Activated naive CD4-positive, alpha-beta T cell treated with anti-CD3 and anti-CD28 coated beads, Interleukin-2, amount 50 U/mL, for 16 hours (primary cell): ENCODE data around the gene CREBBP.

Experiments
- DNase-seq: peaks from one replicate; pipeline ENCODE4 v3.0.0-alpha.2; 2020

Gene CREBBP

DNA sequence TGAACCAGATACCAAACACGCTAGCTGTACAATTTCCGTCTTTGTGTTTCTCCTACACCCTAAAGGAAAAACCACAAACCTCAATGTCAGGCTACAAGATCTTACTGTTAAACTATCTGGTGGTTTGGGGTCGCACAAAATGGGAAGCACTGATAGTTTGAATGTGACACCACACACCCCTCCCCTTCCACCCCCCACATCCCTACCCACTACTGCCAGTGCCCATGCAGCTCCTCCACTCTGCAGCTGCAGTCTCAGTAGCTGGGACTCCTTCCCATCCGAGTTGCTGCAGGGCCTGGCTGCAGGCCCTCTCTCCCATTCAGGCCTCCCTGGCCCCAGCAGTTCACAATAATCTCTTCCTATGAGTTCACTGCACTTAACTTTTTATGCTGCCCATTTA, 181.6 kb downstream of the CREBBP start:
- no peak for DNase-seq

DNA sequence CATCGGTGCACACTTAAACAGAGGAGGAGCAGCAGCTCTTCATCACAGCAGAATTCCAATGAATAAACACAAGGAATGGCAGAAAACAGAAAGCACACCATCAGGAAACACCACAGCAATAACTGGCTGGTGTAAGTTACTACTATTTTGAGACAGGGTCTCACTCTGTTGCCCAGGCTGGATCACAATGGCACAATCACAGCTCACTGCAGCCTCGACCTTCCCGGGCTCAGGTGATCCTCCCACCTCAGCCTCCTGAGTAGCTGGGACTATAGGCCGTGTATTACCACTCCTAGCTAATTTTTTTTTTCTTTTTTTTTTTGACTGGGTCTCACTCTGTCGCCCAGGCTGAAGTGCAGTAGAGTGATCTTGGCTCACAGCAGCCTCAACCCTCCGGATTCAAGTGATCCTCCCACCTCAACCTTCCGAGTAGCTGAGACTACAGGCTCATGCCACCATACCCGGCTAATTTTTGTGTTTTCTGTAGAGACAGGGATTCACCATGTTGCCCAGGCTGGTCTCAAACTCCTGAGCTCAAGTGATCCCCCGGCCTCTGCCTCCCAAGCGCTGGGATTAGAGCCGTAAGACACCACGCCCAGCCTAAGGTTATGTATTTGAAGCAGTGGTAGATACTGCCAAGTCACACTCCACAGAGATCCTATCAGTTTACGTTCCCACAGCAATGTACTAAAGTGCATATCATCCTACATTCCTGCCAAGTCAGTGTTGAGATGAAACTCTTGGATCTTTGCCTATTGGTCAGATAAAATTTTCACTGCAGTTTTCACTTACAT, 183.9 kb downstream of the CREBBP start:
- no peak for DNase-seq

DNA sequence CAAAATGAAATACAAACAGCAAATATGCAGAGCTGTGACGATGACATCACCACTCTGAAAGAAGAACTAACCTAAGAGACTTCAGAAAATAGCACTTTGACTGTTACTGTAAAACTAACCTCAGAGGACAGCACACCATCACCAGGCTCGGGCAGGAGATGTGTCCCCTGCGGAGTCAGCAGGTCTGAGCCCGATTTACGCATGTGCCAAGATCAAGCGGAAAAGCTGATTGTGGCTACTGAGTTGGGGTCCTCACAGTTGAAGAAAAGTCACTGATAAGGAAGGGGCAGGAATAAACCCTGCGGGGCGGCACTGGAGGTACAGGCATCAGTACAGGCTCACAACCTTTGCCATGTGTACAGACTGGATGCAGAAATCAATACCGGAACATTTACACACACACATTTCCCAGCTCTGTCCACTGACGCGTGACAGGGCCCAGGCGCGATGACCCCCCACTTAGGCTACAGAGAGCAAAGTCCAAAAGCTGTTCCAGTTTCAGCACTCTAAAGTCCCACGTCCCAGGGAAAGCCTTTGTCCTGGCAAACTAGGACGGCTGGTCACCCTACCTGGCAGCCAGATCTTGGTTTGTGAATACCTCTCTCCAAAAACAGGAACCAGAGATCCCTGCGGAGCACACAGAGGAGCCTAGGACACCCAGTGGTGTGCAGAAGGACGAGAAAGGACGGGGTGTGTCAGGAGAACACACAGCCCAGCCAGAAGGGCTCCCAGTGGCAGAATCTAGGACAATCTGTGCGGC, 184.7 kb downstream of the CREBBP start:
- no peak for DNase-seq

DNA sequence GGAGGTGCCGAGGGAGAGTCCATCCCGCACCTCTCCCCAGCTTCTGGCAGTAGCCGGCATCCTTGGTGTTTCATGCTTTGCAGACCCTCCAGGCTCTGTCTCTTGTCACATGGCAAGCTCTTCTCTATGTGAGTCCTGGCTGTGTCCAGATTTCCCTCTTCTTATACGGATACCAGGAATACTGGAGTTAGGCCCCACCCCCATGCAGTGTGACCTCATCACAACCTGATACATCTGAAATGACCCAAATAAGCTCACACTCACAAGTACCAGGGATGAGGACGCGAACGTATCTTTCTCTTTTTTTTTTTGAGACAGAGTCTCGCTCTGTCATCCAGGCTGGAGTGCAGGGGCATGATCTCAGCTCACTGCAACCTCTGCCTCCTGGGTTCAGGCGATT, 186.5 kb downstream of the CREBBP start:
- DNase-seq, result no peak

DNA sequence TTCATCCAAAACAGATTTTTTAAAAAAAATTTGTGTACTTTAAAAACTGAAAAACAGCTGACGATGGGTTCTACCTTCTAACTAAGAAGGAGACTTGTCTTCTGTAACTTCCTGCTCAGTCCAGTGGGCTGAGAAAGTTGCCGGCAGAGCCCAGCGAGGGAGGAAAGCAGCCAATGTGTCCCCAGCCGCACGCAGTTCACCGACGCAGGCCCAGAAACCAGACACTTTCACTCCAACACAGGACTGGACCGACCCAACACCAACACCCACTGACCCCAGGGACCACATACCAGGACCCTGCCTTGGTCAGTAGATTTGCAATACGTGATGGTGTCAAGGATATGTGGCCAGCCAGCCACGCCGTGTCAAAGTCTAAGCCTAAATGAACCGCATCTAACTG, 188.8 kb downstream of the CREBBP start:
- no peak for DNase-seq

DNA sequence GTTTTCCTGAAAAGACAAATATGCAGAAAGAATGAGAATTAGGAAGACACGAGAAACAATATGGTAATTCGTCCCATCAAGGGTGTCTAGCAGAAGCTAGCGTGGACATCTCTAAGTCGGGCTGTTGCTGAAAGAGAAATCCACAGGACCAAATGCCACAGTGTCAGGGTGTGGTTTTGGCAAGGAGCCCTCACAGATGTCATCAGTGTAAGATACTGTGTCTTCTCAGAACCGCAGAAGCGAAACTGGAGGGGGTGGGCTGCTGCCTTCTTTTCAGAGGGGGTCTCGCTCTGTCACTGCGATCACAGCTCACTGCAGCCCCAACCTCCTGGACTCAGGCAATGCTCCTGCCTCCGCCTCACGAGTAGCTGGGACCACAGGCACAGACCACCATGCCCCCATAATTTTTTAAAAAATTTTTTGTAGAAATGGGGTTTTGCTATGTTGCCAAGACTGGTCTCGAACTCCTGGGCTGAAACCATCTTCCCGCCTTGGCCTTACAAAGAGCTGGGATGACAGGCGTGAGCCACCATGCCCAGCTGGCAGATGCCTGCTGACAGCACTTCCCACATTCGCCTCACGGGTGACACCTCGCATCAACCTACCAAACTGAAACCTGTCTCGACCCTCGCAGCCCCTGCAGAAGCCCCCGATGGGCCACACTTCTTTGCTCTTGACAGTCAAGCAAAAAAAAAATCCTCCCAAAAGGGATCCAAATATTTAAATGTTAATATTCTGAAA, 189.4 kb downstream of the CREBBP start:
- DNase-seq, result no peak

DNA sequence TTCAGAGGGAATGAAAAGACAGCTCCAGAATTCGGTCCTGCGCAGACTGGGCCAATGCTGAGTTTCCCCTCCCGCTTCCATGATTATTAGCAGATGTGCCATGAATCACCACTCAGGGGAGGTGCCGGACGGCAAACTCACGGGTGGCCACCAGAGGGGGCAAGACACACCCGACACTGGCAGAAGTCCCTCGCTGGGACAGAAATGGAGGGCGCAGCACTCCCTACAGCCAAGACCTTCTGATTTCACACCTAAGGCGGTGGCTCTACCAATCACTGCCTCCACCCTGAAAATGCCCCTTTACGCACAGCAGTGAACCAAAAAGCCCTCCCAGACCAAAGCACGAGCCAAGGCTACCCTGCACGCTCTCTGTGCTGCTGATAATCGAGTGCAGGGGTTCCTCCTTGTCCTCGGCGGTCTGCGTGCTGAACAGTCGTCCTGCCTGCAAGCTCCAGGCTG, 190.0 kb downstream of the CREBBP start:
- peak; percentile 84 for DNase-seq

DNA sequence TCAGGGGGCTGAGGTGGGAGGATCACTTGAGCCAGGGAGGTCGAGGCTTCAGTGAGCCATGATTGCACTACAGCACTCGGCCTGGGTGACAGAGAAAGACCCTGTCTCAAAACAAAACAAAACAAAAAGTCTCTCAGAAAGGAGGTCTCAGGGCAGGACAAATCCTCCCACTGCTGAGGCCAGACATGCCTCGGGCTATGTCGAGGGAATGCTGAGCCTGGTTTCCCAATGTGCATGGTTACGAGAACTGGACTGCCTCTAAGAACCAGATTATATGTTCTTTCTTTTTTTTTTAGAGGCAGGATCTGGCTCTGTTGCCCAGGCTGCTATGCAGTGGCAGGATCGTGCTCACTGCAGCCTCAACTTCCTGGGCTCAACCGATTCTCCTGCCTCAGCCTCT, 190.8 kb downstream of the CREBBP start:
- DNase-seq, result no peak

DNA sequence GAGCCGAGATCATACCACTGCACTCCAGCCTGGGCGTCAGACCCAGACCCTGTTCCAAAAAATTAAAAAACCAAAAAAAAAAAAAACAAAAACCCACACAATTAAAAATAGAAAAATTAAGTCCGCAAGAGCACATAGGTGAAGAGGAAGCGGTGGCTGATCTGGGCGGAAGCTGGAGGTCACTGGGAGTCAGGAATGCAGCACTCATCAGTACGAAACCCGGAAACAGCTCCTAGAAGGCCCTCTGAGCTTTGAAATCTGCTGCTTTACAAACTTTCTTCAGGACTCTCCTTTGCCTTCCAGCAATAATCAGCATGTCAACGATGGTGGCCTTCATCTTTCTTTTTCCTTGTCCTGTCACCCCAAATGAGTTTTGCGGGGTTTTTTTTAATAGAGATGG, 192.7 kb downstream of the CREBBP start:
- no peak for DNase-seq

DNA sequence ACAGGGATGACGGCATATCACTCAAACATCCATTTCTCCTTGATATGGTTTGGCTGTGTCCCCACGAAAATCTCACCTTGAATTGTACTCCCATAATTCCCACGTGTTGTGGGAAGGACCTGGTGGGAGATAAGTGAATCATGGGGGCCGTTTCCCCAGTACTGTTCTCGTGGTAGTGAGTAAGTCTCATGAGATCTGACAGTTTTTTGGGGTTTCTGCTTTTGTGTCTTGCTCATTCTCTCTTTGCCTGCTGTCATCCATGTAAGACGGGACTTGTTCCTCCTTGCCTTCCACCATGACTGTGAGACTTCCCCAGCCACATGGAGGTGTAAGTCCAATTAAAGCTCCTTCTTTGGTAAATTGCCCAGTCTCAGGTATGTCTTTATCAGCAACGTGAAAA, 193.5 kb downstream of the CREBBP start:
- no peak for DNase-seq

DNA sequence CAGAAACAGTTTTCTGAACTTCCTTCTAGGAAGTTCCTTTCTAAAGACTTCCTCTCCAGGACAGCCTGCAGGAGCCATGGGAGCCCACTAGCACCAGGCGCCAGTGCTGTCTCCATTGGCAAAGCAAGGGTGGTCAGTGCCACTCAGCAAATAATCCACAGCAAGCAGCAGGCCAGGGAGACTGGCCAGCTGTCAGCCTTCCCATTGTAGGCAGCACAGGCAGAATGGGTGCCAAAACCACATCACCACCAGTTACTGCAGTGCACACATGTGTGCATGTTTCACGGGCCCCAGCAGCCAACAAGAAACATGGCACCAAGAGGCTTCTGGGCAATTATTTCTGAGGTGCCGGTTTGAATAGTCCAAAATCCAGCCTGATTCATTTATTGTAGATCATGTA, 199.3 kb downstream of the CREBBP start:
- no peak for DNase-seq

DNA sequence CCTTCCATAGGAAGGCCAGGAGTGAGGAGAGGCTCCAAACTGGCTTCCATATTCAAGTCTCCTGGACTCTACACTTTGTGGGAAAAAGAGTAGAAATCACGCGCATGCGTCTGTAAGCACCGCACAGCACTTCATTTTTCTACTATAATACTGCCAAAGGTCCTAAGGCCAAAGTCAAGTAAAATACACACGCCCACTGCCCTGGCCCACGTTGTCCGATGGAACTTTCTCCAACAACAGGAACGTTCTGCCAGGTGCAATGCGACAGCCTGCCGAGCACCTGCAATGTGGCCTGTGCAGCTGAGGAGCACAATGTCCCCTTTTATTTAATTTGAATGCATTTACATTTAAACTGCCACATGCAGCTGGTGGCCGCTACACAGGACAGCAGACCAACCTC, 202.5 kb downstream of the CREBBP start:
- no peak for DNase-seq

DNA sequence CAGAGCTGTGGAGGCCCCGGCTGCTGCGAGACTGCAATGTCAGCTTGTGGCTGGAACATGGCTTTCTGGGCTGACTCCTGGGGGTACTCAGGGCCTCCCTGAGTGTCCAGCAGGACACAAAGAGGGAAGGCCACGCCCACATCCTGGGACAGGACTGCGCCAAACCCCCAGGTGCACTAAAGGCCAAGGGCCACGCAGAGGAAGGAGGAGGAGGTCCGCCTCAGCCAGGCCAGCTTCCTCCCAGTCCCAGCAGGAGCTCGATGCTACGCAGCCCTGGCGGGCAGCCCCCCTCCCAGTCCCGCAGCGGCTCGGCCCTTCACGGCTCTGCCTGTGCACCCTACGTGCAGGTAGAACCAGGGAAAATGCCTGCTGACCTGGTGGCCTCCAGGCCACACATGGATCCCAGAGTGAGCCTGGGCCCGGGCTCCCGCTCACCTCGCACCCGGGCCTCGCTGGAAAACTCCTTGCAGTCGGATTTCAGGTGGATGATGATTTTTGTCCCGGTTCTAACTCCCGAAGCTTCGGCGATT, 204.8 kb downstream of the CREBBP start:
- no peak for DNase-seq
